BLaER1 treated with 17β-estradiol and CSF1 and Interleukin-3, amounts not matched to agents 10 nM and 100 nM (cell line): ENCODE data around the gene HDGFL2.
"Not testable (repeated sequence)": the region's sequence is repeated elsewhere in the genome, so short reads cannot be mapped to it uniquely, and the experiment has no call there.

Source experiments
- H3K27ac ChIP-seq, 11 experiments: shearing (Covaris generic); formaldehyde crosslinking; 2 replicates each; pipeline ENCODE4 v1.8.1; 2022
- H3K27me3 ChIP-seq, 11 experiments: shearing (Covaris generic); formaldehyde crosslinking; 2 replicates each; pipeline ENCODE4 v1.8.1; 2022
- H3K36me3 ChIP-seq, 11 experiments: shearing (Covaris generic); formaldehyde crosslinking; 2 replicates each; pipeline ENCODE4 v1.8.1; 2022
- H3K4me1 ChIP-seq, 10 experiments: shearing (Covaris generic); formaldehyde crosslinking; 2 replicates each; pipeline ENCODE4 v1.8.1; 2022
- H3K4me2 ChIP-seq, 11 experiments: shearing (Covaris generic); formaldehyde crosslinking; 2 replicates each; pipeline ENCODE4 v1.8.1; 2022
- H3K4me3 ChIP-seq, 10 experiments: shearing (Covaris generic); formaldehyde crosslinking; 2 replicates each; pipeline ENCODE4 v1.8.1; 2022
- H3K9ac ChIP-seq, 11 experiments: shearing (Covaris generic); formaldehyde crosslinking; 2 replicates each; pipeline ENCODE4 v1.8.1; 2022
- H3K9me3 ChIP-seq, 11 experiments: shearing (Covaris generic); formaldehyde crosslinking; replicated peaks in 1 of 11; 2 replicates each; pipeline ENCODE4 v1.8.1; 2022
- H4K20me1 ChIP-seq, 11 experiments: shearing (Covaris generic); formaldehyde crosslinking; 2 replicates each; pipeline ENCODE4 v1.8.1; 2022
- Cebpa-rat ChIP-seq, 11 experiments: shearing (Covaris generic); IDR thresholded peaks; 2 replicates each; pipeline ENCODE4 v1.8.1; 2022

Gene HDGFL2

DNA sequence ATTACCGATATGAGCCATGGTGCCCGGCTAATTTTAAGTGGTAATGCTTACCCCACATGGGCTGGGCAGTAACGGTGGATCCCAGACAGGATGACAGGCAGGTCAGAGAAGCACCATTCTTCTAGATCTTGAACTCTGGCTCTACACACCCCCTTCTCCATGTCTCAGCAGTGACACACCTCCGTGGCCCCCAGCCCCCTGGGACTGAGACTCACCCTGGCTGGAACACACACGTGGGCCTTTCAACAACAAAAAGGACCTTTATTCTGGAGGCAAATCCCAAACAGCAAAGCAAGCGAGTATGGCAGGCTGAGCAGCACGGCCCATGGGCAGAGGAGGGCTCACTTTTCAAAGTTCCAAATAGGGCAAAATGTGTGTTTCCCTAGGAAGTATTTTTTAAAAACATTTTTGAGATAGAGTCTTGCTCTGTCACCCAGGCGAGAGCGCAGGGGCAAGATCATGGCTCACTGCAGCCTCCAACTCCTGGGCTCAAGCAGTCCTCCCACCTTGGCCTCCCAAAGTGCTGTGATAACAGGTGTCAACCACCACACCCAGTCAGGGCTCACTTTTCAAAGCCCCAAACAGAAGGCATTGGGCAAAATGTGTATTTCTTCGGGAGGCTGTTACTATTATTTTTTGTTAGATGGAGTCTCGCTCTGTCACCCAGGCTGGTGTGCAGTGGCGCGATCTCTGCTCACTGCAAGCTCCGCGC lies 50.4 kb downstream of the HDGFL2 start:
- H3K4me3 ChIP-seq: no peak overlapping the region
- H3K4me1 ChIP-seq: peaks cover 0 to 31% (median 13%) of the 10 kb centered on the region in 10 experiments; a peak in 17 of 20 replicates
- H3K9me3 ChIP-seq: no peaks in the 10 kb centered on the region
- H3K4me2 ChIP-seq: peak overlapping the region in 3 of 11 experiments; percentile 7 to 18 (median 7); a peak in 2 of 22 replicates
- H3K9ac ChIP-seq: no peak overlapping the region; a peak in 1 of 22 replicates
- no peak overlapping the region for H3K27ac ChIP-seq
- H3K36me3 ChIP-seq: no peaks in the 10 kb centered on the region
- no peaks in the 10 kb centered on the region for H3K27me3 ChIP-seq
- TF ChIP-seq Cebpa-rat (IDR thresholded peaks at IDR 0.05): no peak
- H4K20me1 ChIP-seq: no peaks in the 10 kb centered on the region; a peak in 1 of 22 replicates

- no peaks in the 10 kb centered on the region for H3K27me3 ChIP-seq
- H3K4me3 ChIP-seq: no peak overlapping the region
- H3K9ac ChIP-seq: no peak overlapping the region
- no peak for TF ChIP-seq Cebpa-rat (IDR thresholded peaks at IDR 0.05)
- H3K36me3 ChIP-seq: no peaks in the 10 kb centered on the region
- no peak overlapping the region for H3K4me2 ChIP-seq
- no peak overlapping the region for H3K27ac ChIP-seq
- H4K20me1 ChIP-seq: no peaks in the 10 kb centered on the region
- H3K9me3 ChIP-seq: no peaks in the 10 kb centered on the region
- peaks cover 0 to 28% (median 12%) of the 10 kb centered on the region in 10 experiments; a peak in 16 of 20 replicates for H3K4me1 ChIP-seq
These were observed 51.4 kb downstream of the HDGFL2 start for GRCh38 chr19:4523306-4524110.

GRCh38 chr19:4524808-4525562 lies 52.9 kb downstream of the HDGFL2 start:
- TF ChIP-seq Cebpa-rat (IDR thresholded peaks at IDR 0.05): no peak
- no peaks in the 10 kb centered on the region for H3K9me3 ChIP-seq
- H3K4me2 ChIP-seq: no peak overlapping the region
- H4K20me1 ChIP-seq: no peaks in the 10 kb centered on the region
- H3K9ac ChIP-seq: no peak overlapping the region
- H3K27ac ChIP-seq: no peak overlapping the region
- no peaks in the 10 kb centered on the region for H3K27me3 ChIP-seq
- peaks cover 0 to 25% (median 12%) of the 10 kb centered on the region in 10 experiments; a peak in 16 of 20 replicates for H3K4me1 ChIP-seq
- no peaks in the 10 kb centered on the region for H3K36me3 ChIP-seq
- H3K4me3 ChIP-seq: no peak overlapping the region

DNA sequence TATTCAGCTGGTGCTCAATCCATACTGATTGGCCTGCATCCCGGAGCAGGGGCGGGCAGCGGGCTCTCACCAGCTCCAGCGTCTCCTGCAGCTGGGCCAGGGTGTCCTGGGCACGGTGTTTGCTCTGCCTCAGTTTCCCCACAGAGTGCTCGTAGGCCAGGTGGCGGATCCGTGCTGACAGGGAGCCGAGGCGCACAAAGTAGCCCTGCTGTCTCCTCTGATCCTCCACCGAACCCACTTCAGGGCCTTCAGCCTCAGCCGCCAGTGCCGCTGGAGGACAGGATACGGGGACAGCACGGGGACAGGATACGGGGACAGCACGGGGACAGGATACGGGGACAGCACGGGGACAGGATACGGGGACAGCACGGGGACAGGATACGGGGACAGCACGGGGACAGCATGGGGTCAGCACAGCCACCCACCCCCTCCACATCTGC lies 53.5 kb downstream of the HDGFL2 start:
- Histone ChIP-seq H3K9me3 (no peaks in the 10 kb centered on the region), H3K4me2 (no peak overlapping the region), H3K27ac (no peak overlapping the region), H3K4me3 (no peak overlapping the region), H3K9ac (no peak overlapping the region), H4K20me1 (no peaks in the 10 kb centered on the region), H3K27me3 (no peaks in the 10 kb centered on the region), H3K36me3 (no peaks in the 10 kb centered on the region), H3K4me1 (peaks cover 0 to 25% (median 12%) of the 10 kb centered on the region in 10 experiments; a peak in 16 of 20 replicates)
- no peak for TF ChIP-seq Cebpa-rat (IDR thresholded peaks at IDR 0.05)

DNA sequence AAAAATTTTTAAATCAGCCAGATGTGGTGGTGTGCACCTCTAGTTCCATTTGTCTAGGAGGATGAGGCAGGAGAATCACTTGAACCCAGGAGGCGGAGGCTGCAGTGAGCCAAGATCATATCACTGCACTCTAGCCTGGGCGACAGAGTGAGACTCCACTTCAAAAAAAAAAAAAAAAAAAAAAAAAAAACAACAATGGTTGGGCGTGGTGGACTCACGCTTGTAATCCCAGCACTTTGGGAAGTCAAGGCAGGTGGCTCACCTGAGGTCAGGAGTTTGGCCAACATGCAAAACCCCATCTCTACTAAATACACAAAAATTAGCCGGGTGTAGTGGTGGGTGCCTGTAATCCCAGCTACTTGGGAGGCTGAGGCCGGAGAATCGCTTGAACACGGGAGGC lies 55.3 kb downstream of the HDGFL2 start:
- H3K4me1 ChIP-seq: peaks cover 0 to 19% (median 7%) of the 10 kb centered on the region in 10 experiments; a peak in 11 of 20 replicates
- not testable (repeated sequence) for H3K4me2 ChIP-seq, H3K27me3 ChIP-seq, H3K4me3 ChIP-seq, H3K27ac ChIP-seq, H3K9me3 ChIP-seq, H3K9ac ChIP-seq, H3K36me3 ChIP-seq, H4K20me1 ChIP-seq

GRCh38 chr19:4528843-4529242 lies 56.7 kb downstream of the HDGFL2 start:
- Histone ChIP-seq H3K4me2 (no peak overlapping the region), H3K27ac (no peak overlapping the region), H3K4me3 (no peak overlapping the region), H3K27me3 (no peaks in the 10 kb centered on the region), H3K9me3 (no peaks in the 10 kb centered on the region), H3K36me3 (no peaks in the 10 kb centered on the region), H3K9ac (no peak overlapping the region), H3K4me1 (peaks cover 0 to 15% (median 7%) of the 10 kb centered on the region in 10 experiments; a peak in 9 of 20 replicates), H4K20me1 (no peaks in the 10 kb centered on the region)
- TF ChIP-seq Cebpa-rat (IDR thresholded peaks at IDR 0.05): no peak

DNA sequence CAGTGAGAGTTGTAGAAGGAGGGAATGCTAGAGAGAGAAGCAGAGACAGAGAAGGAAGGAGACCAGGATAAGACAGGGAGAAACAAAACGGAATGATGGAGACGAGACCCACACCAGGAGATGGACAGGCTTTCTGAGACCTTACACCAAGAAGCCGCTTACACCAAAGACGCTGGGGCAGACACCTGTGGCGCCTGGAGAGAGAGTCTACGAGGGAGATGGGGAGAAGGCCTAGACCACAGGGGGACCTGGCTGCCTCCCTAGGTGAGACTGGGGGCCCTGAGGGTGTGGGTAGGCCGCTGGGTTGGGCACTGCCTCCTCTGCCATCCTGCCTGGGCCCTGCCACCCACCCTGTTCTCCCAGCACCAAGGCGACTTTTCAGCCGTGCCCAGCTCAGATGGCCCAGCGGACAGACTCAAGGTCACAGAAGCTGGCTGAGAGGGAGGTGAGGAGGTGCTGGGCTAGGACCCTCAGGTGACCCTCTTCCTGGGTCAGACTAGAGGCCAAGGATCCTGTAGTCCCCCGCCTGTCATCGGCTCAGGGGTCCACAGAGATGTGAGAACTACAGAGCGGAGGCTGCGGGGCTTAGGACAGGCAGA lies 57.9 kb downstream of the HDGFL2 start:
- no peak overlapping the region for H3K9ac ChIP-seq
- TF ChIP-seq Cebpa-rat (IDR thresholded peaks at IDR 0.05): no peak
- no peaks in the 10 kb centered on the region for H4K20me1 ChIP-seq
- H3K9me3 ChIP-seq: no peaks in the 10 kb centered on the region
- H3K36me3 ChIP-seq: no peaks in the 10 kb centered on the region
- no peak overlapping the region for H3K4me3 ChIP-seq
- H3K4me1 ChIP-seq: peaks cover 0 to 21% (median 12%) of the 10 kb centered on the region in 10 experiments; a peak in 13 of 20 replicates
- H3K4me2 ChIP-seq: no peak overlapping the region
- peaks cover 0 to 7% (median 0%) of the 10 kb centered on the region in 11 experiments; a peak in 4 of 22 replicates for H3K27me3 ChIP-seq
- H3K27ac ChIP-seq: no peak overlapping the region

- Histone ChIP-seq H4K20me1 (no peaks in the 10 kb centered on the region), H3K27ac (no peak overlapping the region), H3K4me2 (peak overlapping the region in 7 of 11 experiments; percentile 12 to 40 (median 21); a peak in 7 of 22 replicates), H3K9me3 (no peaks in the 10 kb centered on the region), H3K4me1 (peaks cover 0 to 27% (median 24%) of the 10 kb centered on the region in 10 experiments; a peak in 15 of 20 replicates), H3K27me3 (peaks cover 0 to 14% (median 0%) of the 10 kb centered on the region in 11 experiments; a peak in 6 of 22 replicates), H3K36me3 (no peaks in the 10 kb centered on the region), H3K4me3 (no peak overlapping the region), H3K9ac (no peak overlapping the region; a peak in 1 of 22 replicates)
- no peak for TF ChIP-seq Cebpa-rat (IDR thresholded peaks at IDR 0.05)
These were observed 59.6 kb downstream of the HDGFL2 start for GRCh38 chr19:4531562-4532165.
